Measurements from ENCODE around the gene MRPL48.
"Not testable (repeated sequence)": the region's sequence is repeated elsewhere in the genome, so short reads cannot be mapped to it uniquely, and the experiment has no call there.

MRPL48 gene

GRCh38 chr11:73839123-73839457 lies 51.4 kb downstream of the MRPL48 start:
- no peak for DNase-seq (ENCODE audit: low spot score)

- no peak for DNase-seq (ENCODE audit: low spot score)
Observed at GRCh38 chr11:73851046-73851764, 63.5 kb downstream of the MRPL48 start.

GRCh38 chr11:73852049-73852448 lies 64.4 kb downstream of the MRPL48 start:
- no peak for DNase-seq (ENCODE audit: low spot score)

- no peak for DNase-seq (ENCODE audit: low spot score)
Observed at GRCh38 chr11:73854680-73855079, 67.0 kb downstream of the MRPL48 start.

- DNase-seq (ENCODE audit: low spot score): no peak
Observed at GRCh38 chr11:73856031-73856567, 68.4 kb downstream of the MRPL48 start.

GRCh38 chr11:73859671-73860070 lies 72.0 kb downstream of the MRPL48 start:
- DNase-seq (ENCODE audit: low spot score): no peak

- no peak for DNase-seq (ENCODE audit: low spot score)
Observed at GRCh38 chr11:73860202-73860601, 72.5 kb downstream of the MRPL48 start.

- no peak for DNase-seq (ENCODE audit: low spot score)
Observed at GRCh38 chr11:73862986-73863385, 75.3 kb downstream of the MRPL48 start.

GRCh38 chr11:73866095-73866579 lies 78.5 kb downstream of the MRPL48 start:
- no peak for DNase-seq (ENCODE audit: low spot score)

GRCh38 chr11:73866586-73866996 lies 78.9 kb downstream of the MRPL48 start:
- DNase-seq (ENCODE audit: low spot score): peak; percentile 23

- no peak for DNase-seq (ENCODE audit: low spot score)
Observed at GRCh38 chr11:73869332-73869949, 81.8 kb downstream of the MRPL48 start.

GRCh38 chr11:73870261-73870660 lies 82.6 kb downstream of the MRPL48 start:
- no peak for DNase-seq (ENCODE audit: low spot score)

GRCh38 chr11:73872749-73873357 lies 85.2 kb downstream of the MRPL48 start:
- DNase-seq (ENCODE audit: low spot score): no peak

- DNase-seq (ENCODE audit: low spot score): no peak
Observed at GRCh38 chr11:73875380-73875779, 87.7 kb downstream of the MRPL48 start.

- no peak for DNase-seq (ENCODE audit: low spot score)
Observed at GRCh38 chr11:73875840-73876239, 88.2 kb downstream of the MRPL48 start.

- peak; percentile 99 for DNase-seq (ENCODE audit: low spot score)
Observed at GRCh38 chr11:73876424-73877310, 89.0 kb downstream of the MRPL48 start, which contains the start of the genes COA4 and PAAF1. Gene COA4 (minus strand): TSS chr11:73876846. CDS start chr11:73873378, 3,468 bp downstream. Gene PAAF1 (plus strand): TSS chr11:73876999. CDS start chr11:73877022, 23 bp downstream.

- DNase-seq (ENCODE audit: low spot score): no peak
Observed at GRCh38 chr11:73878771-73879170, 91.1 kb downstream of the MRPL48 start.

GRCh38 chr11:73880449-73880848 lies 92.8 kb downstream of the MRPL48 start:
- not testable (repeated sequence) for DNase-seq (ENCODE audit: low spot score)

GRCh38 chr11:73883856-73884255 lies 96.2 kb downstream of the MRPL48 start:
- no peak for DNase-seq (ENCODE audit: low spot score)

- DNase-seq (ENCODE audit: low spot score): no peak
Observed at GRCh38 chr11:73888244-73888643, 100.6 kb downstream of the MRPL48 start.

- DNase-seq (ENCODE audit: low spot score): no peak
Observed at GRCh38 chr11:73889019-73889418, 101.3 kb downstream of the MRPL48 start.

GRCh38 chr11:73889536-73889935 lies 101.9 kb downstream of the MRPL48 start:
- no peak for DNase-seq (ENCODE audit: low spot score)

Measured in SW480 (cell line).